Fibroblast of villous mesenchyme (primary cell): Measurements from ENCODE around the gene TNS3. TPM values are rescaled to one million over a fixed set of nuclear protein-coding genes. Genes with fewer than 3 reads are reported as not detected.

Source experiments
- DNase-seq: peaks from one replicate; pipeline ENCODE4 v3.0.0-alpha.2; 2010; ENCODE audit warnings: low read depth
- H3K4me3 ChIP-seq: 2 replicates; pipeline ENCODE4 v1.5.1; 2011; ENCODE audit warnings: low read depth, mild to moderate bottlenecking, low read length
- CTCF ChIP-seq: IDR thresholded peaks from 2 replicates; pipeline ENCODE4 v1.5.1; 2012; ENCODE audit warnings: low read depth, mild to moderate bottlenecking, low read length; ENCODE audit not compliant: insufficient read depth
- total RNA-seq: library from RNA; depleted of rRNA; stranded (reverse); fragments of >200 nt; gene quantifications from 2 replicates; pipeline ENCODE4 v1.2.3, GENCODE V29; 2012

TNS3 gene
- total RNA-seq, 1 donor: 202 TPM

- DNase-seq: peak; percentile 54
- no peak for TF ChIP-seq CTCF
- no peak overlapping the region for H3K4me3 ChIP-seq
Observed at GRCh38 chr7:47225387-47226131, 356.4 kb downstream of the TNS3 start.
